Measurements from ENCODE around the gene ZNF280B. TPM values are rescaled to one million over a fixed set of nuclear protein-coding genes. Genes with fewer than 3 reads are reported as not detected.

The ZNF280B gene
- total and polyA plus RNA-seq, 2 of the 13 experiments (the other 11 are each of a cell fraction or from before 2014, with no cell fraction given) = 3.7 to 3.9 TPM

- no peak for TF ChIP-seq TRAFD1 (CRISPR knock-in tag; IDR thresholded peaks at IDR 0.05; ENCODE audit: borderline replicate concordance)
- no peak for TF ChIP-seq SKIL (CRISPR knock-in tag; IDR thresholded peaks at IDR 0.05; ENCODE audit: borderline replicate concordance)
- no peak for TF ChIP-seq SETDB1 (CRISPR knock-in tag; IDR thresholded peaks at IDR 0.05; ENCODE audit: borderline replicate concordance)
- peak; percentile 51; the same call in 1 of the 2 replicates for TF ChIP-seq CREB1 (IDR thresholded peaks at IDR 0.05)
- TF ChIP-seq CREB1 (CRISPR knock-in tag; IDR thresholded peaks at IDR 0.05) = no peak
- TF ChIP-seq SRSF9 (IDR thresholded peaks at IDR 0.05; ENCODE audit: borderline replicate concordance, insufficient read depth, low read depth, low read length, poor library complexity, severe bottlenecking) = no peak
- TF ChIP-seq ZNF567 (CRISPR knock-in tag; IDR thresholded peaks at IDR 0.05; ENCODE audit: borderline replicate concordance) = no peak
- TF ChIP-seq ZSCAN21 (CRISPR knock-in tag; IDR thresholded peaks at IDR 0.05; ENCODE audit: borderline replicate concordance) = peak; percentile 68
- TF ChIP-seq MED1 (CRISPR knock-in tag; IDR thresholded peaks at IDR 0.05) = peak; percentile 30; the same call in 1 of the 2 replicates
- TF ChIP-seq MZF1 (CRISPR knock-in tag; IDR thresholded peaks at IDR 0.05; ENCODE audit: borderline replicate concordance) = no peak
- no peak for TF ChIP-seq ZNF546 (CRISPR knock-in tag; conservative IDR thresholded peaks at IDR 0.05)
- no peak for TF ChIP-seq FOXP4 (CRISPR knock-in tag; IDR thresholded peaks at IDR 0.05)
- peak; percentile 81; the same call in 1 of the 2 replicates for TF ChIP-seq ZNF724P (CRISPR knock-in tag; IDR thresholded peaks at IDR 0.05; ENCODE audit: borderline replicate concordance)
- peak; percentile 92 for TF ChIP-seq POGK (CRISPR knock-in tag; conservative IDR thresholded peaks at IDR 0.05)
- no peak for TF ChIP-seq ZNF136 (CRISPR knock-in tag; IDR thresholded peaks at IDR 0.05; ENCODE audit: low read depth)
- no peak for TF ChIP-seq SOX6 (IDR thresholded peaks at IDR 0.05)
- TF ChIP-seq SOX6 (CRISPR knock-in tag; IDR thresholded peaks at IDR 0.05) = no peak
- TF ChIP-seq ZNF780A (CRISPR knock-in tag; IDR thresholded peaks at IDR 0.05) = no peak
- no peak for TF ChIP-seq ARNT (IDR thresholded peaks at IDR 0.05)
- 0 out of 2 replicates have a peak, but pooled peaks have one; percentile 26 for TF ChIP-seq ZNF766 (CRISPR knock-in tag; IDR thresholded peaks at IDR 0.05; ENCODE audit: borderline replicate concordance)
- peak; percentile 61 for TF ChIP-seq SKI (IDR thresholded peaks at IDR 0.05; ENCODE audit: partially characterized antibody)
Observed at GRCh38 chr22:22508274-22509176, at the start of gene ZNF280B (continued).

Measured in HepG2 (cell line).